GM18907 (cell line): ENCODE data around the gene RFK.
"Not testable (repeated sequence)": the region's sequence is repeated elsewhere in the genome, so short reads cannot be mapped to it uniquely, and the experiment has no call there.

Experiments used
- ATAC-seq: cut with Tn5 transposase; IDR thresholded peaks from one replicate; pipeline ENCODE4 v1.9.1; 2021; ENCODE audit warnings: mild to moderate bottlenecking, moderate library complexity; ENCODE audit not compliant: unreplicated experiment

Gene RFK

DNA sequence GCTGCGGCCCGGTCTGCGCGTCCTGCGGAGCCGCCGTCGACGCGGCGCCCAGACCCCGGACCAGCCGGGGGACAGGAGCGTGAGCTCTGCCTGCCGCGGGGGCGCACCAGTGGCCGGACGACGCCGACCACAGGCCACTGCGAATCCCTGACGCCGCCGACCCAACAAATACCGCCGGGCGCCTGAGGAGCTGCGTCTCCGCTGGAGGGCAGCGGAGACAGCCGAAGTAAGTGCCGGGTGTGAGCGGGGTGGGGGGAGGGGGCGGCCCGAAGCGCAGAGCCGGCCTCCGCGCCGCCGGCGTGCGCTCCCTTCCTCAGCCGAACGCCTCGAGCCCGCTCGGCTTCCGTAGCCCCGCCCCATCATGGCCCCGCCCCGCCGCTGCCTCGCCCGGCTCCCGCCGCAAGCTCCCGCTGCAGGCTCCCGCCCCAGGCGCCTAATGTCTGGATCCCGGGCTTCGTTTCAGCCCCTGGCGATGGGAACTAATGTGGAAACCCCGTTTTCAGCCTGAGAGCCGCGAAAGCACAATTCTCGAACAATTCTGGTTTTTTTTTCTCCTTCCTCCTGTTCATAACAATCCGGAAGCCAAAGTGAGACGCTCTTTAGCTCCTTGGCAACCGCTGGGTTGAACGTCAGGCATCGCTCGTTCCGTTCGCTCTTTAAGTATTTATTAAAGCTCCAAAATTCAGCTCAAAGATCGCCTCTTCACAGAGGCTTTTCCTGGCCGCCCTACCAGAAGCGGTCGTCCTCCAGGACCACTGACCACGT lies at the start of gene RFK:
RFK (minus strand) TSS at position 232 of the 765 bp plus-strand sequence. CDS start 255 bp downstream, outside the sequence.
- ATAC-seq: peak; percentile 78

- ATAC-seq: no peak
These were observed 49.7 kb upstream of the RFK start for GRCh38 chr9:76443887-76444286.

- ATAC-seq: peak; percentile 76
These were observed 47.5 kb upstream of the RFK start for GRCh38 chr9:76441551-76442322.

- peak; percentile 83 for ATAC-seq
These were observed 44.8 kb upstream of the RFK start for GRCh38 chr9:76438841-76439588.

DNA sequence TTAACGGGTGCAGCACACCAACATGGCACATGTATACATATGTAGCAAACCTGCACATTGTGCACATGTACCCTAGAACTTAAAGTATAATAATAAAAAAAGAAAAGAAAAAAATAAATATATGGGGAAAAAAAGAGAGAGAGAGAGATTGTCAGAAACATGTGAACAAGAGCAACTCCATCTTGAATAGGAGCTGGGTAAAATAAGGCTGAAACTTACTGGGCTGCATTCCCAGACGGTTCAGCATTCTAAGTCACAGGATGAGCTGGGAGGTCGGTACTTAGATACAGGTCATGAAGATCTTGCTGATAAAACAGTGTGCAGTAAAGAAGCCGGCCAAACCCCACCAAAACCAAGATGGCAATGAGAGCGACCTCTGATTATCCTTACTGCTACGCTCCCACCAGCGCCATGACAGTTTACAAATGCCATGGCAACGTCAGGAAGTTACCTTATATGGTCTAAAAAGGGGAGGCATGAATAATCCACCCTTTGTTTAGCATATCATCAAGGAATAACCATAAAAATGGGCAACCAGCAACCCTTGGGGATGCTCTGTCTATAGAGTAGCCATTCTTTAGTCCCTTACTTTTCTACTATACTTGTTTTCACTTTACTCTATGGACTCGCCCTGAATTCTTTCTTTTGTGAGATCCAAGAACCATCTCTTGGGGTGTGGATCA lies 42.9 kb upstream of the RFK start:
- ATAC-seq: not testable (repeated sequence)

DNA sequence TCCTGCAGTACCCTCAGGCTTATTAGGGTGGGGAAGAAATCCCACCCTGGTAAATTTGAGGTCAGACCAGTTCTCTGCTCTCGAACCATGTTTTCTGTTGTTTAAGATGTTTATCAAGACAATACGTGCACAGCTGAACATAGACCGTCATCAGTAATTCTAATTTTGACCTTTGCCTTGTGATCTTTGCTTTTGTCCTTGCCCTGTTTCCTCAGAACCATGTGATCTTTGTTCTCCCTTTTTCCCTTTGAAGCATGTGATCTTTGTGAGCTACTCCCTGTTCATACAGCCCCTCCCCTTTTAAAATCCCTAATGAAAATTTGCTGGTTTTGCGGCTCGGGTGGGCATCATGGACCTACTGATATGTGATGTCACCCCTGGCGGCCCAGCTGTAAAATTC lies 40.7 kb upstream of the RFK start:
- not testable (repeated sequence) for ATAC-seq

DNA sequence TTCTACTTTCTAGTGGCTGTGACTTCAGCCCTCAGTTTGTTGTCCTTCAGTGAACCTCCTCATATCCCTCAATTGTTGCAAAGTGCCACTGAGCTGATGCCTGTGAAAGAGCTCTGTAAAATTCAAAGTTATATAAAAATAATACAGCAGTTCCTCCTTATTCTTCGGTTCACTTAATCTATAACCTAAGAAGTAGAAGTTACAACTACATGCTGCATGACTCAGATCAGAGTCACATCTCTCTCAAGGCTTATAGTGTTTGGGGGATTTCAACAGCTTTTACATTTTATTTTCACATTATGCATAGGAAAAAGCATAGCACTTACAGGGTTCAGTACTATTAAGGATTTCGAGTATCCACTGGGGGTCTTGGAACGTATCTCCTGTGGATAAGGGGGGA lies 39.6 kb upstream of the RFK start:
- no peak for ATAC-seq

- ATAC-seq: no peak
These were observed 39.2 kb upstream of the RFK start for GRCh38 chr9:76433406-76433805.

- ATAC-seq: no peak
These were observed 37.4 kb upstream of the RFK start for GRCh38 chr9:76431601-76432000.

DNA sequence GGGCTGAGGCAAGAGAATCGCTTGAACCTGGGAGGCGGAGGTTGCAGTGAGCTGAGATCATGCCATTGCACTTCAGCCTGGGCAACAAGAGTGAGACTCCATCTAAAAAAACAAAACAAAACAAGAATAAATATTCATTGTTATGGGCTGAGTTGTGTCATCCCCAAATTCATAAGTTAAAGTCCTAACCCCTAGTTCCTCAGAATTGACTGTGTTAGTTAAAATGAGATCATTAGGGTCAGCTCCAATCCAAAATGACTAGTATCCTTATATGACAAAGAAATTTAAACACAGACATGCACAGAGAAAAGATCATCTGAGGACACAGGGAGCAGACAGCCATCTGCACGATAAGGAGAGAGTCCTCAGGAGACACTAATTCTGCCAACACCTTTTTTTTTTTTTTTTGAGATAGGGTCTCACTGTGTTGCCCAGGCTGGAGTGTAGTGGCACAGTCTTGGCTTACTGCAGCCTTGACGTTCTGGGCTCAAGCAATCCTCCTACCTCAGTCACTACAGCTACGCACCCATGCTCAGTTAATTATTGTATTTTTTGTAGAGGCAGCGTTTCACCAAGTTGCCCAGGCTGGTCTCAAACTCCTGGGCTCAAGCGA lies 32.7 kb upstream of the RFK start:
- ATAC-seq: no peak

DNA sequence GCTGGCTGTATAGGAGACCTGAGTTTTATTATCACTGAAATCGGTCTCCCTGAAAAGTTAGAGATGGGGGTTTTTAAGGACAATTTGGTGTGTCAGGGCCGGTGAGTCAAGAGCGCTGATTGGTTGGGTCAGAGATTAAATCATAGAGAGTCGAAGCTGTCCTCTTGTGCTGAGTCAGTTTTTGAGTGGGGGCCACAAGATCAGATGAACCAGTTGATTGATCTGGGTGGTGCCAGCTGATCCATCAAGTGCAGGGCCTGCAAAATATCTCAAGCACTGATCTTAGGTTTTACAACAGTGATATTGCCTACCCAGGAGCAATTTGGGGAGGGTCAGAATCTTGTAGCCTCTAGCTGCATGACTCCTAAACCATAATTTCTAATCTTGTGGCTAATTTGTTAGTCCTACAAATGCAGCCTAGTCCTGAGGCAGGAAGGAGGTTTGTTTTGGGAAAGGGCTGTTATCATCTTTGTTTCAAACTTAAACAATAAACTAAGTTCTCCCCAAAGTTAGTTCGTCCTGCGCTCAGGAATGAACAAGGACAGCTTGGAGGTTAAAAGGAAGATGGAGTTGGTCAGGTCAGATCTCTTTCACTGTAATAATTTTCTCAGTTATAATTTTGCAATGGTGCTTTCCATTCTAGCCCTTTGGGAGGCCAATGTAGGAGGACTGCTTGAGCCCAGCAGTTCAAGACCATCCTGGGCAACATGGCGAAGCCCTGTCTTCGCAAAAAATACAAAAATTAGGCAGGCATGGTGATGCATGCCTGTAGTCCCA lies 31.6 kb upstream of the RFK start:
- no peak for ATAC-seq

- no peak for ATAC-seq
These were observed 30.3 kb upstream of the RFK start for GRCh38 chr9:76424491-76424890.

GRCh38 chr9:76423216-76424177 lies 29.3 kb upstream of the RFK start:
- no peak for ATAC-seq

- no peak for ATAC-seq
These were observed 25.7 kb upstream of the RFK start for GRCh38 chr9:76419782-76420380.

DNA sequence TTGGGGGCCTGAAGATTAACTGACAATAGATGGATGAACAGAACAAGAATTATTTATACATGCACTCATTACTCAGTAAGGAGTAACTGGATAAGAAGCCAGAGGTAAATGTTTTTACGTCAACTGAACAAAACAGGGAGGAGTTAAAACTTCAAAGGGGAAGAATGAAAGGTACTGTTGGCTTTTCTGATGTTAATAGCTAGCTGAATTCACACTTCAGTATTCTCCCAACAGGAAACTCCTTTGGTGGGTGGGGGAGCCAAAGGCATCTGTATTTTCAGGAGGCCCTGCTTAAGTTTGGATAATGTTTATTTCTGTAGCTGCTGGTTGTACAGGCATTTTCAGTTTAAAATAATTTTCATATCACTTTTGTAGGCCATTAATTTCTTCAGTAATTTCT lies 23.2 kb upstream of the RFK start:
- ATAC-seq: no peak

DNA sequence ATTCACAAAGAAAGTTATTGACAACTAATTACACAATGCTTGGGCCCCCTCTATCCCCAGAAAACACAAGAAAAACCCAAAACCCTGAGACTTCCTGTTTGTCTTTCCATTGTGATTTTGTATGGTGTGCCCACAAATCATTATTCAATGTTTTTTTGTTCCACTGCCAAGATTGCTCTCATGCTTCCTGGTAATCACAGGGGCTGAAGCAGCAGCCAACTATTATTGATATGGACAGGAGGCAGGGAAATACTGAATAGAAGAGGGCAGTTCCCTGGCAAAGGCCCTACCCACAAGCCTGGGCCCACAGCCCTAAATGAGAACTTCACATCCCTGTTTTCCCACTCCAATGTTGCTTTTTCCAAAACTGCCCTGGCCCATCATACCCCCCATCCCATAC lies 21.5 kb upstream of the RFK start:
- no peak for ATAC-seq

DNA sequence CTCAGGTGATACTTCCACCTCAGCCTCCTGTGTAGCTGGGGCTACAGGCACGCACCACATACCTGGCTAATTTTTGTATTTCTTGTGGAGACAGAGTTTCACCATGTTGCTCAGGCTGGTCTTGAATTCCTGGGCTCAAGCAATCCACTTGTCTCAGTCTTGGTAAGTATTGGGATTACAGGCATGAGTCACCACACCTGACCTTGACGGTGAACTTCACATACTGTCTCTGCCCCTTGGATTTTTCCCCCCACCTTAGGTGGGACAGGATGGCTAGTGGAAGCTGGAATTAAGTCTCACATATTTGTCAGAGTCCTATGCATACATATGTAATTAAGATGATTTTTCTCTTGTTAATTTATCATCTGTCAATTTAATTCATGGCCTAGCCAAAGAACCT lies 20.9 kb upstream of the RFK start:
- no peak for ATAC-seq

DNA sequence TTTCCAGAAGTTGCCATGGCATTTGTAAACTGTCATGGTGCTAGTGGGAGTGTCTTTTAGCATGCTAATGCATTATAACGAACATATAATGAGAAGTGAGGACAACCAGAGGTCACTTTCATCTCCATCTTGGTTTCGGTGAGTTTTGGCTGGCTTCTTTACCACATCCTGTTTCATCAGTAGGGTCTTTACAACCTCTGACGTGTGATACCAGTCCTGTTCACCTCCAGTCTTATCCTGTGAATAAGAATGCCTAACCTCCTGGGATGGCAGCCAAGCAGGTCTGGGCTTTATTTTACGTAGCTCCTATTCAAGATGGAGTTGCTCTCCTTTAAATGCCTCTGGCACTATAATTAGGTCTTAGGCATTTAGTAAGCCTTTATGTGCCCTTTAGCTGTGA lies 20.4 kb upstream of the RFK start:
- peak; percentile 93 for ATAC-seq
